ENCODE data around the gene USH1G. TPM values are rescaled to one million over a fixed set of nuclear protein-coding genes. Genes with fewer than 3 reads are reported as not detected.

The USH1G gene
- total RNA-seq, 1 donor from 2014 or later, result 3.9 TPM

DNA sequence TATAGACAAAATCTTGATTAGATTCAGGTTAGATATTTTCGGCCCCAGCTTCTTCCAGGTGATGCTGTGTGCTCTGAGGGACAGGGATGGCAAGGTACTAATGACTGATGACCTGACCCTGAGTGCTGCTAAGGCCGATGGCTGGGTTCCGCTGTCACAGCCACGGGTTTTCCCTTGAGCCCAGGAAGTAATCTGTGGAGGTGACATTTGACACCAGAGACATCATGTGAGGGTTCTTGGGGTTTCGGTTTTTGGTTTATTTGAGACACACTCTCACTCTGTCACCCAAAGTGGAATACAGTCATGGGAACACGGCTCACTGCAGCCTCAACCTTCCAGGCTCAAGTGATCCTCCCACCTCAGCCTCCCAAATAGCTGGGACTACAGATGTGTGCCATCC, 22.5 kb upstream of the USH1G start:
- Mint-ChIP-seq H3K4me1 (peaks cover 5% of the 10 kb centered on the region), H3K4me3 (no peak overlapping the region), H3K9me3 (no peaks in the 10 kb centered on the region), H3K36me3 (no peaks in the 10 kb centered on the region), H3K27ac (no peak overlapping the region), H3K27me3 (ENCODE audit: low read depth) (peaks cover 60% of the 10 kb centered on the region)
- no peak for DNase-seq (ENCODE audit: low spot score in 2 of 2, unreplicated experiment in 2 of 2)
- TF ChIP-seq, protein P1, sequence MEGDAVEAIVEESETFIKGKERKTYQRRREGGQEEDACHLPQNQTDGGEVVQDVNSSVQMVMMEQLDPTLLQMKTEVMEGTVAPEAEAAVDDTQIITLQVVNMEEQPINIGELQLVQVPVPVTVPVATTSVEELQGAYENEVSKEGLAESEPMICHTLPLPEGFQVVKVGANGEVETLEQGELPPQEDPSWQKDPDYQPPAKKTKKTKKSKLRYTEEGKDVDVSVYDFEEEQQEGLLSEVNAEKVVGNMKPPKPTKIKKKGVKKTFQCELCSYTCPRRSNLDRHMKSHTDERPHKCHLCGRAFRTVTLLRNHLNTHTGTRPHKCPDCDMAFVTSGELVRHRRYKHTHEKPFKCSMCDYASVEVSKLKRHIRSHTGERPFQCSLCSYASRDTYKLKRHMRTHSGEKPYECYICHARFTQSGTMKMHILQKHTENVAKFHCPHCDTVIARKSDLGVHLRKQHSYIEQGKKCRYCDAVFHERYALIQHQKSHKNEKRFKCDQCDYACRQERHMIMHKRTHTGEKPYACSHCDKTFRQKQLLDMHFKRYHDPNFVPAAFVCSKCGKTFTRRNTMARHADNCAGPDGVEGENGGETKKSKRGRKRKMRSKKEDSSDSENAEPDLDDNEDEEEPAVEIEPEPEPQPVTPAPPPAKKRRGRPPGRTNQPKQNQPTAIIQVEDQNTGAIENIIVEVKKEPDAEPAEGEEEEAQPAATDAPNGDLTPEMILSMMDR (IDR thresholded peaks at IDR 0.05; ENCODE audit: unreplicated experiment), result no peak

DNA sequence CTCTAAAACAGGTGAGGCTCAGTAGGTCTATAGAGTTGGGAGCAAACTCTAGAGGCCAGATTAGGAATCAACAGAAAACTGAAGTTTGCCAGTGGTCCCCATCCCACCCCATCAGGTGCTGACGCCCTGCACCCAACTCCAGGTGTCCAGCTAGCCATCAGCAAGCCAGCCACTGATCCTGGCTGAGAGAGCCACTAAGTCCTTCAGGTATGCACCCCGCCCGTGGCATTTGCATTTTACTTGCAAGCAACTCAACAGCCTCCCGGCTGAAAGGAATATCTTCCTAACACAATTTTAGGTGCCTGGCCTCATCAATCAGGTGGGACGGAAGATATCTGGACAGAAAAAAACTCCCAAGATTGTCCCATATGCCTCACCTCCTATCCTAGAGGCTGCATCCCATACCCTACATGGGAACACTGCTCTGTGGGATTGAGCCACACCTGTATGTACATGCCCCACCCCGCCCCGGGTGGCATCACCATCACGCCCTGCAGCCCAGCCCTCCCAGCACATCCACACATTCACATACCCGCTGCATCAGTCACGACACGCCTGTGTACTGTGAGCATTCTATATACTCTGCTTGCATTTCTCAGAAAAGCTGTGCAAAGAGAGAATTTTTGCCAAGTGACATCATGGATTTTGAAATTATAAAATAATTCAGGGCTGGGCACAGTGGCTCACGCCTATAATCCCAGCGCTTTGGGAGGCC, 20.9 kb upstream of the USH1G start:
- DNase-seq (ENCODE audit: low spot score in 2 of 2, unreplicated experiment in 2 of 2), result no peak
- Mint-ChIP-seq H3K27me3 (ENCODE audit: low read depth) (peaks cover 71% of the 10 kb centered on the region), H3K9me3 (no peaks in the 10 kb centered on the region), H3K4me3 (no peak overlapping the region), H3K27ac (no peak overlapping the region), H3K36me3 (no peaks in the 10 kb centered on the region), H3K4me1 (no peaks in the 10 kb centered on the region)
- TF ChIP-seq, protein P1 (IDR thresholded peaks at IDR 0.05; ENCODE audit: unreplicated experiment), result no peak

DNA sequence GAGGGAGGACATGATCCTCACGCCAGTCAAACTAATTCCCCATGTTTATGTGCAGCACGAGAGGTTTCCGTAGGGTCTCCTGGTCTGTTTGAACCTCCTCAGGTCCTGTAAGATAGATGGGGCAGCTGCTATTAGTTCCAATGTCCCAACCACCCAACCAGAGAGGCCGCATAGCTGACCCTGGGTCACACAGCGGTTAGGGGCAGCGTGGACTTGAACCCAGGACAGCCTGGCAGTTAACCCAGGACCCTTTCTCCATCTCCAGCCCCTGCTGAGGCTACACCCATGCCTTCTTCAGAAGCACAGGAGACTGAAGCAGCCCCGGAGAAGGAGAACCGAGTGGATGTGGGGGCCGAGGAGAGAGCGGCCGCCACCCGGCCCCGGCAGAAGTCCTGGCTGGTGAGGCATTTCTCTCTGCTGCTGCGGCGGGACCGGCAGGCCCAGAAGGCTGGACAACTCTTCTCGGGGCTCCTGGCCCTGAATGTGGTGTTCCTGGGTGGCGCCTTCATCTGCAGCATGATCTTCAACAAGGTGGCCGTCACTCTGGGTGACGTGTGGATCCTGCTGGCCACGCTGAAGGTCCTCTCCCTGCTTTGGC, 18.2 kb upstream of the USH1G start:
- Mint-ChIP-seq H3K9me3 (no peaks in the 10 kb centered on the region), H3K27ac (no peak overlapping the region), H3K4me3 (no peak overlapping the region), H3K4me1 (no peaks in the 10 kb centered on the region), H3K36me3 (no peaks in the 10 kb centered on the region), H3K27me3 (ENCODE audit: low read depth) (peaks cover 89% of the 10 kb centered on the region)
- DNase-seq (ENCODE audit: low spot score in 2 of 2, unreplicated experiment in 2 of 2), result no peak
- TF ChIP-seq, protein P1 (IDR thresholded peaks at IDR 0.05; ENCODE audit: unreplicated experiment), result no peak

DNA sequence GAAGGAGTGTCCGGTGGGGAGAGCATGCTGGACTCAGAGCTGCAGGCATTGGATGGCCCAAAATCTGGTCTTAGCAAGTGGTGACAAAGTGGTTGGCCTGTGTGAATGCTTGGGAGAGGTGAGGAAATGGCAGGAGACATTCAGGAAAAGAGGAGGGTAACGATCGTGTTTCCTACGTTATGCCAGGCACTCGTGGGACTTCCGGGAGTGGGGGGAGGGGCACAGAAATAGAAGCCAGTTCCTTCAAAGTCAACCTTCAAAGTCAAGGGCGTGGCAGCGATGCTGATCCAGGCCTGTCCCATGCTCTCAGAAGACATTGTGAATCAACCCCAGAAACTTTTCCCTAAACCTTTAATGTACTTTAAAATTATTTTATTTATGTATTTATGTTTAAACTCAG, 16.5 kb upstream of the USH1G start:
- Mint-ChIP-seq H3K27me3 (ENCODE audit: low read depth) (peaks cover 89% of the 10 kb centered on the region), H3K4me3 (no peak overlapping the region), H3K9me3 (no peaks in the 10 kb centered on the region), H3K36me3 (no peaks in the 10 kb centered on the region), H3K4me1 (peaks cover 2% of the 10 kb centered on the region), H3K27ac (no peak overlapping the region)
- DNase-seq (ENCODE audit: low spot score in 2 of 2, unreplicated experiment in 2 of 2), result no peak
- TF ChIP-seq, protein P1 (IDR thresholded peaks at IDR 0.05; ENCODE audit: unreplicated experiment), result no peak

DNA sequence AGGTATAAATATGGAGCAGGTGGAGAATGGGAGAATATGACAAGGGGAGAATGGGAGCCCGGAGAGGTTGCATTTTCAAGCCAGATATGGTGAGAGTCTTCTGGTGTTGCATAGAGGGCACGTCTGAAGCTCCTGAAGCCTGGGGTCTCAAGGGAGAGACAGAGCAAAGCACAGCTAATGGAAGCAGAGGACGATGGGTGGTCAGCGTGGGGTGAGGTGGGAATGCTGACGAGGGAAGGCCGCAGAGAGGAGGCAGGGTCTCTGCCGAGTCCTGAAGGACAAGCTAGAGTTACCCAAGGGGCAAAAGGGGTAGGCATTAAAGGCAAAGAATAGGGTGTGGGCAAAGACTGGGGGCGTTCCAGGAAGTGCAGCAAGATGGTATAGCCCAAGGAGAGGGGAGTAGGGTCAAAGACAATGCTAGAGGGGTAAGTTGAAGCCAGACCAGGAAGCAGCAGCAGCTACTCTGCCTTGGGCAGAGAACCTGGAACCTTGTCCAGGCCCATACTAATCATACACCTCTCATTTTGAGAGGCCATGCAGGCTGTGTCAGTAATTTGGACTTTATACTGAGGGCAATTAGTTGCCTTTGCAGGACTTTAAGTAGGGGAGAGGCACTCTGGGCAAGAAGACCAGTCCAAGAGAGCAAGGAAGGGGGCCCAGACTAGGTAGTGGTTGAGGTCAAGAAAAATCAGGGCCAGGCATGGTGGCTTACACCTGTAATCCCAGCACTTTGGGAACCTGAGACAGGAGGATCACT, 15.3 kb upstream of the USH1G start:
- H3K27me3 Mint-ChIP-seq (ENCODE audit: low read depth), result peaks cover 88% of the 10 kb centered on the region
- no peak overlapping the region for H3K4me3 Mint-ChIP-seq
- H3K36me3 Mint-ChIP-seq, result no peaks in the 10 kb centered on the region
- H3K9me3 Mint-ChIP-seq, result no peaks in the 10 kb centered on the region
- H3K4me1 Mint-ChIP-seq, result peaks cover 2% of the 10 kb centered on the region
- TF ChIP-seq, protein P1 (IDR thresholded peaks at IDR 0.05; ENCODE audit: unreplicated experiment), result no peak
- no peak overlapping the region for H3K27ac Mint-ChIP-seq
- no peak for DNase-seq (ENCODE audit: low spot score in 2 of 2, unreplicated experiment in 2 of 2)

Measured in mesothelial cell of epicardium (in vitro differentiated cells).